PFSK-1 (cell line): ENCODE data around the gene STAT4.

ENCODE experiments used
- FOXP2 ChIP-seq: optimal IDR thresholded peaks from 2 replicates; pipeline ENCODE3; 2011; ENCODE audit warnings: borderline replicate concordance, control low read depth, inconsistent platforms; ENCODE audit not compliant: insufficient read depth; ENCODE audit errors: extremely low read length, extremely low read depth
- SIN3A ChIP-seq: IDR thresholded peaks from 2 replicates; pipeline ENCODE4 v1.6.1; 2012; ENCODE audit warnings: mild to moderate bottlenecking, low read length, moderate library complexity, borderline replicate concordance; ENCODE audit not compliant: insufficient read depth
- TF ChIP-seq, protein P1 (sequence below), 2 experiments: IDR thresholded peaks; 2 replicates each; pipeline versions ENCODE4 v1.6.1 to v1.8.0; 2011 to 2012; ENCODE audit warnings: low read depth in 2 of 2, low read length in 2 of 2, control low read depth in 1 of 2, inconsistent platforms in 1 of 2, mild to moderate bottlenecking in 1 of 2, moderate library complexity in 1 of 2; ENCODE audit not compliant: insufficient read depth in 1 of 2

DNA sequence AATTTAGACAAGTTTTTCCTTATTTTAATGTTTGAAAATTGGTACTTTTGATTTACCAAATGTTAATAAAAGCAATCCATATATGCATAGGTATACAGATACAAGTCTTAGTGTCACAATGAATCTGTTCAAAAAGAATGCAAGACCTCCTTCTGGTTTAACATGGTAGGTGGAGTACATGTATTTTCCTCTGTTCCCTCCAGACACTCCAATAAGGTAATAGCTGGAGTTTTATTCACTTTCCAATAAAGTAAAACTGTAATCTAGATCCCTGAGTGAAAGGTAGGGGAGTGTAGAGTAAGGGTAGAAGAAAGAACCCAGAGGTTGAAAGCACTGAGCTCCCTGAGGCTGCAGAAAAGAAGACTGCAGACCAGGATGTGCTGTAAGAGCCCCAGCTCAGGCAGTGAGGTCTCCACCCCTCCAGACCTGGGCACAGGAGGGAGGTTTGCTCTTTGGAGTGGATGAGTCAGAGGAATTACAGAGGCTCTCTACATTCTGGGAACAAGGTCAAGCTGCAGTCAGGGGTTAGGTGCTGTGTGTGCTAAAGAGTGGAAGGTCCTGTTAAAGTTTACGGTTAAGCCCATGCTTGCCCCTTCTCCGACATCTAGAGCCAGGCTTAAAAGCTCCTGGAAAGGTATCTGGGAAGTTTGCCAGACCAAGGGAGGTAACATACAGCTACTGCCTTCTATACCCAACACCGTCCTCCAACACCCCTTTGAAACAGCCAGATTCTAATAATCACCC is 109.2 kb downstream of the STAT4 start:
- TF ChIP-seq SIN3A (no peak), FOXP2 (no peak)
- TF ChIP-seq, protein P1, sequence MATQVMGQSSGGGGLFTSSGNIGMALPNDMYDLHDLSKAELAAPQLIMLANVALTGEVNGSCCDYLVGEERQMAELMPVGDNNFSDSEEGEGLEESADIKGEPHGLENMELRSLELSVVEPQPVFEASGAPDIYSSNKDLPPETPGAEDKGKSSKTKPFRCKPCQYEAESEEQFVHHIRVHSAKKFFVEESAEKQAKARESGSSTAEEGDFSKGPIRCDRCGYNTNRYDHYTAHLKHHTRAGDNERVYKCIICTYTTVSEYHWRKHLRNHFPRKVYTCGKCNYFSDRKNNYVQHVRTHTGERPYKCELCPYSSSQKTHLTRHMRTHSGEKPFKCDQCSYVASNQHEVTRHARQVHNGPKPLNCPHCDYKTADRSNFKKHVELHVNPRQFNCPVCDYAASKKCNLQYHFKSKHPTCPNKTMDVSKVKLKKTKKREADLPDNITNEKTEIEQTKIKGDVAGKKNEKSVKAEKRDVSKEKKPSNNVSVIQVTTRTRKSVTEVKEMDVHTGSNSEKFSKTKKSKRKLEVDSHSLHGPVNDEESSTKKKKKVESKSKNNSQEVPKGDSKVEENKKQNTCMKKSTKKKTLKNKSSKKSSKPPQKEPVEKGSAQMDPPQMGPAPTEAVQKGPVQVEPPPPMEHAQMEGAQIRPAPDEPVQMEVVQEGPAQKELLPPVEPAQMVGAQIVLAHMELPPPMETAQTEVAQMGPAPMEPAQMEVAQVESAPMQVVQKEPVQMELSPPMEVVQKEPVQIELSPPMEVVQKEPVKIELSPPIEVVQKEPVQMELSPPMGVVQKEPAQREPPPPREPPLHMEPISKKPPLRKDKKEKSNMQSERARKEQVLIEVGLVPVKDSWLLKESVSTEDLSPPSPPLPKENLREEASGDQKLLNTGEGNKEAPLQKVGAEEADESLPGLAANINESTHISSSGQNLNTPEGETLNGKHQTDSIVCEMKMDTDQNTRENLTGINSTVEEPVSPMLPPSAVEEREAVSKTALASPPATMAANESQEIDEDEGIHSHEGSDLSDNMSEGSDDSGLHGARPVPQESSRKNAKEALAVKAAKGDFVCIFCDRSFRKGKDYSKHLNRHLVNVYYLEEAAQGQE (IDR thresholded peaks at IDR 0.05; ENCODE audit: insufficient read depth in 1 of 2, low read depth in 2 of 2, low read length in 2 of 2): no peak
